NOMO-1 treated with DMSO at 0.1 percent for 48 hours (cell line): ENCODE measurements around the gene PDE4D.
"Not testable (repeated sequence)": the region's sequence is repeated elsewhere in the genome, so short reads cannot be mapped to it uniquely, and the experiment has no call there.

Source experiments
- DNase-seq: peaks from one replicate; lab custom pipeline; 2025; ENCODE audit not compliant: unreplicated experiment; lab: John Stamatoyannopoulos, UW

PDE4D gene

DNA sequence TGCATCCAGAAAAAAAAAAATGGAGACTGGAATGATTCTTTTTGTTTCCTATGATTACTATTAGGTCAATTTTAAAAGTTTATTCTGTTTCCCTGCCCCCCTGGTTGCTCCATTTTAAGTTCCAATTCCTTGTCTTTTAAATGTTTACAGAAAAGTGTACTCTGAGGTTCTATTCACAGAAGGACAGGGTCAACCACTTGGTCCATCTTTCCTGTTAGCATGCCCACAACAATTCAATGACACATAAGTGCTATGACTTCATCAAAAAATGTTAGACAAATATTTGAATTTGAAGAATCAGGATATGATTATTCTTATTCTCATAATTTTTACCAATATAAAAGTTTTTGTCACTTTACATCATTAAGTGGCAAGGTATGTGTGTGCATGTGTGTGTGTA is 123.7 kb downstream of the PDE4D start:
- no peak for DNase-seq

DNA sequence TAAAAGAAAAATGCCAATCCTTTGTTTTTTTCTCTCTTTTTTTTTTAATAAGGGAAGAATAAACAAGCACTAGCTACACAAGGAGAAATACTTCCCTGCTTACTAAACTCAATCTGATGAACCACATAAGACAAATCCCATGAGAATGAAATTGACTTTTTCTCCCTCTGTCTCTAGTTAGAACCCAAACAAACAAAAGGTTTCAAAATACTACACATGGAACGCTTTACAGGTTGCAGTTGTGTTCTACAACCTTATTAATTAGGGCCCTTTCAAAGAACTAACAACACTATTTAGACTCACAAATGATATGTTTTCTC is 124.5 kb downstream of the PDE4D start:
- no peak for DNase-seq

GRCh38 chr5:59768152-59769040 is 125.1 kb downstream of the PDE4D start:
- DNase-seq: no peak

GRCh38 chr5:59767681-59768151 is 125.8 kb downstream of the PDE4D start:
- DNase-seq: no peak

DNA sequence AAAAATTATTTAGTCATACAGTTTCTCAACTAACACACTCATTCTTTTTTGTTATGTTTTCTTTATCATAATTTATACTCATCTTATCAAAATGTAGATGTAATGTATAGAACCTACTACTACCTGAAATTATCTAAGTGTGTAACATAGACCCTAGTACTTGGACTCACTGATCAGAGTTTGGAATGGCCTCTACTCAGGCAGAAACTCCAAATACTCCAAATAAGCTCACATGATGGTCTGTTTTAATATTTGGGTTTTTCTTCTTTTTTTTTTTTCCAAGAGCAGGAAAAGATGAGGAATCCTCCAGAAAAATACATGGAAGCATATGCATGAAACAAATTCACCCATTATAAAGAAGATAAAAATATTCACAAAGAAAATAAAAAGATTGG is 126.3 kb downstream of the PDE4D start:
- DNase-seq: no peak

DNA sequence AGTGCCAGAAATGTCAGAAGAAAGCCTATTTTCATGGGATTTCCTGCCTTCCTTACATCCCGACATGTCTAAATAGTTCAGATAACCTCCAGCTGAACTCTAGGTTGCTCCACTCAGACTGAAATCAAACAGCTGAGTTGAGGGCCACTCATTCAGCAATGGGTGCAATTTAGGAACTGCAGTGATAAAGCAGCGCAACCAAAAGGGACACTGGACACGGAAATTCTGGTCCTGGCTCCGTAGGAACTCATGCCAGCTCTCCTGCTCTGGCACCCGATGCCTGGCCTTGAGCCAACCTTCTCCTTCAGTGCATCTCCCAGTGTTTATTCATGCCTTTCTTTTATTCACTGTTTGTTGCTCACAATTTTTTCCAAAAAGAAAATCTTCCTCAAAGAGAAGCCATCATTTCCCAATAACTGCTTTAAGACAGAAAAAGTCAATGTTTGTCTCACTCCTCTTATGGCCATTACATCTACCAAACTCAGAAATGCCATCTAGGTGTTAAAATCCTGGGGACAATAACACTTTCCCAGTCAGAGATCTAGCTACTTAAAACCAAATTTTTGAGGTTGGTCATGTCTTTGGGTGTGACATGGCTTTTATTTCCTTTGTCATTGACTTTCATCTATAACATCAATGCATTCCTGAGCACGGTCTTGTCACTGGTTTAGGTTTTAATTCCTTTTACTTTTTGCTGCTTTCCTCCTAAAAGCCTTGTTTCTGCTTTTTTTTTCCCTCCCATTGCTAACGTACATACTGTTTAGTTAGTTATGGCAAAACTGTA is 126.9 kb downstream of the PDE4D start:
- DNase-seq: no peak

- DNase-seq: no peak
Observed at GRCh38 chr5:59765446-59765845, 128.1 kb downstream of the PDE4D start.

- no peak for DNase-seq
Observed at GRCh38 chr5:59764361-59764760, 129.2 kb downstream of the PDE4D start.

- no peak for DNase-seq
Observed at GRCh38 chr5:59763541-59763940, 130.0 kb downstream of the PDE4D start.

DNA sequence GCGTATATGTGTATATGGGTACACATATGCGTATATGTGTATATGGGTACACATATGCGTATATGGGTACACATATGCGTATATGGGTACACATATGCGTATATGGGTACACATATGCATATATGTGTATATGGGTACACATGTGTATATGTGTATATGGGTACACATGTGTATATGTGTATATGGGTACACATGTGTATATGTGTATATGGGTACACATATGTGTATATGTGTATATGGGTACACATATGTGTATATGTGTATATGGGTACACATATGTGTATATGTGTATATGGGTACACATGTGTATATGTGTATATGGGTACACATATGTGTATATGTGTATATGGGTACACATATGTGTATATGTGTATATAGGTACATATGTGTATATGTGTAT is 131.3 kb downstream of the PDE4D start:
- not testable (repeated sequence) for DNase-seq

GRCh38 chr5:59760785-59761348 is 132.7 kb downstream of the PDE4D start:
- no peak for DNase-seq

DNA sequence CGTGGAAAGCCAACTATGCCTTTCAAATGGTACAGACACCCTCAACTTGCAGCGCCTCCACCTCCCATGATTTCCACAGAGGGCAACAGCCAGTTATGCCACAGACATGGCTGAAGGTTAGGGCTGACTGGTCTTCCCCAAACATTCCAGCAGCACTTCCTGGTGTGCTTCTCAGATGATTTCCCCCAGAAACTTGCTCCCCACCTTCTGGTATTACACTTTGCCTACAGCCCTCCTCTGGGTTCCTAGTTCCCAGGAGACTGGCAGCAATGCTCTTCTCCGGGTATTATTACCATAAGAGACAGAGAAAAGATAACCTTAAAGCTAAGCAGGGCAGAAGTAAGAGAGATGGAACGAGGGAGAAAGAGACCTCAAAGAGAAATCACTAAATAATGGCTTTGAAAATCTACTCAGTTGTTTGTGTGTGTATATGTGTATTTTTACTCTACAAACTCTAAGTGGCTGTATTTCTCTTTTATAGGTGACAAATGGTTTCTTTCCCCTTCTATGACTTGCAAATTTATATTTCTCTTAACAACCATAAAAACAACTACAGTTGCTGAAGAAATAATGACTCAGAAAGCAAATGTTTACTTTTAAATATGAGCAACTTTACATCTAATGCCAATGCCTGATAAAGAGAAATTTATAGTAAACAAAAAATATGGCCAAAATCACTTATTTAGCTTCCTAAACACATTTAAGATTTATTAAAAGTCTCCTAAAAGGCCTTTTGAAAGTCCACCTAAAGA is 133.8 kb downstream of the PDE4D start:
- DNase-seq: no peak

- DNase-seq: no peak
Observed at GRCh38 chr5:59758566-59758965, 135.0 kb downstream of the PDE4D start.

DNA sequence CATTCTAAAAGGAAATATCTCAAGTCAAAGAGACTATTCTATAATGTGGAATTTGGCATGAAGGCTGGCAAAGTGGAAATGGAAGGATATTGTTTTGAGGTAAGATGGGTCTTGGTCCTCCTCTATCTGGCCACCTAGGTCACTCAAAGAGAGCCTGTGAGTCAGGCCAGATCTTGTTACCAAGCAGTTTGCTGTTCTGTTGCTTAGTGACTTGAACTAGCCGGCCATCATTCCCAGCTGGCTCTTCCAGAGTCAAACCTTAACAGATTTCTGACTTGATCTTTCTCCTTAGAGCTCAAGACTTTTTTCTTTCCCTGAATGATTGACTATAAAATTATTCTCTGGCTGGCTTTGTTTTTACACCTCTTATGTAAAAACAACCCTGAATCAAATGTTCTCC is 136.1 kb downstream of the PDE4D start:
- DNase-seq: no peak

DNA sequence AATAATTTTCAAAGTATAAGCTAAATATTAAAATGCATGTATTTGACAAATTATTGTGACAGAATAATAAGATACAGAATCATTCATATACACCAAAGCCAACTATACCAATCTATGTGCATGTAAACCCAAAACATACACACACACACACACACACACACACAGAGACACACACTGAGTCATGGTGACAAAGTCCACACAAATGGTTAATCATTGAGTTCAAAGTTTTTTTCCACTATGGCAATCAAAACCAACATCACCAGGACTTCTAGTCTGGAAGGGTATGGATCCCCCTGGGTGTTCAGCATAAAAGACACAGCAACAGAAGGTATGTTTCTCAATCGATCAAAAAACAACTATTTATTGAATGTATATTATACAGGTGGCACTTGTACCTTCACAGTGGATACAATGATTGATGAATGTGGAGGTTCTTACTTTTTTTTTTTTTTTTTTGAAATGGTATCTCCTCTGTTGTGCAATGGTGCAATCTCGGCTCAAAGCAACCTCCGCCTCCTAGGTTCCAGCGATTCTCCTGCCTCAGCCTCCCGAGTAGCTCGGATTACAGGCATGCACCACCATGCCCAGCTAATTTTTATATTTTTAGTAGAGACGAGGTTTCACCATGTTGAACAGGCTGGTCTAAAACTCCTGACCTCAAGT is 137.0 kb downstream of the PDE4D start:
- no peak for DNase-seq

GRCh38 chr5:59755476-59755875 is 138.1 kb downstream of the PDE4D start:
- no peak for DNase-seq

GRCh38 chr5:59753599-59753998 is 139.9 kb downstream of the PDE4D start:
- DNase-seq: no peak

DNA sequence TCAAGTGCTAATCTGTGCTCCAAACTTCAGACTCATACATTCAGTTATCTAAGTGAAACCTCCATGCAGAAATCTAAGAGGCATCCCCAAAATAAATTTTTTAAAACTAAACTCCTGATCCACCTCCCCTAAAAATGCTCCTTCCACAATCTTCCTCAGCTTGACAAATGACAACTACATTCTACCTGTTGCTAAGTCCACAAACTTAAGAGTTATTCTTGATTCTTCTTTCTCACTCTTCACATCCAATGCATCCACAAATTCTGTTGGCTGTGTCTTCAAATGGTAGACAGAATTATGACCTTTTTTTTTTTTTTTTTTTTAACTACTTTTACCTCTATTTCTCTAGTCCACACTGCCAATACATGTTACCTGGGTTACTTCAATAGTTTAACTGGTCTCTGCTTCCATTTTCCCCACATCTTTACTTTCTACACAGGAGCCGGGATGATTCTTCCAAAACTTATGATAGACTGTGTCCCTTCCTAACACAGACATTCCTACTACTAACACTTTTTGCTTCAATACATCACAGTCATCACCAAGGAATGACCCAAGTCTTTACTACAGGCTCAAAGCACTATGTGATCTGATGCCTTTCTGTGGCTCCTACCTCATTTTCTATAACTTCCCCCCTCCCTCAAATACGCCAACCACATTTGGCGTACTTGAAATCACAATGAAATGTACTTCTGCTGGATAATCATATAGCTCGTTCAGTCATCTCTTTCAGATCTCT is 143.6 kb downstream of the PDE4D start:
- no peak for DNase-seq

GRCh38 chr5:59748036-59748663 is 145.4 kb downstream of the PDE4D start:
- DNase-seq: not testable (repeated sequence)
